ENCODE results near the gene MIEN1. TPM values are rescaled to one million over a fixed set of nuclear protein-coding genes. Genes with fewer than 3 reads are reported as not detected.
A peak's percentile ranks its signal among the peaks of the same experiment; 100 is the strongest.

The MIEN1 gene
- total and polyA plus RNA-seq, 2 of the 13 experiments (the other 11 are each of a cell fraction or from before 2014, with no cell fraction given), result 40.6 to 56.6 TPM

- no peak for TF ChIP-seq NONO (IDR thresholded peaks at IDR 0.05)
- TF ChIP-seq NONO (CRISPR knock-in tag; conservative IDR thresholded peaks at IDR 0.05), result peak; percentile 87
- no peak for TF ChIP-seq ZNF841 (CRISPR knock-in tag; IDR thresholded peaks at IDR 0.05; ENCODE audit: borderline replicate concordance)
- TF ChIP-seq, protein P1, sequence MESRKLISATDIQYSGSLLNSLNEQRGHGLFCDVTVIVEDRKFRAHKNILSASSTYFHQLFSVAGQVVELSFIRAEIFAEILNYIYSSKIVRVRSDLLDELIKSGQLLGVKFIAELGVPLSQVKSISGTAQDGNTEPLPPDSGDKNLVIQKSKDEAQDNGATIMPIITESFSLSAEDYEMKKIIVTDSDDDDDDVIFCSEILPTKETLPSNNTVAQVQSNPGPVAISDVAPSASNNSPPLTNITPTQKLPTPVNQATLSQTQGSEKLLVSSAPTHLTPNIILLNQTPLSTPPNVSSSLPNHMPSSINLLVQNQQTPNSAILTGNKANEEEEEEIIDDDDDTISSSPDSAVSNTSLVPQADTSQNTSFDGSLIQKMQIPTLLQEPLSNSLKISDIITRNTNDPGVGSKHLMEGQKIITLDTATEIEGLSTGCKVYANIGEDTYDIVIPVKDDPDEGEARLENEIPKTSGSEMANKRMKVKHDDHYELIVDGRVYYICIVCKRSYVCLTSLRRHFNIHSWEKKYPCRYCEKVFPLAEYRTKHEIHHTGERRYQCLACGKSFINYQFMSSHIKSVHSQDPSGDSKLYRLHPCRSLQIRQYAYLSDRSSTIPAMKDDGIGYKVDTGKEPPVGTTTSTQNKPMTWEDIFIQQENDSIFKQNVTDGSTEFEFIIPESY (CRISPR knock-in tag; IDR thresholded peaks at IDR 0.05), result no peak
- peak; percentile 82 for TF ChIP-seq RBFOX2 (IDR thresholded peaks at IDR 0.05; ENCODE audit: low read depth, low read length)
- no peak for TF ChIP-seq GLMP (CRISPR knock-in tag; IDR thresholded peaks at IDR 0.05; ENCODE audit: borderline replicate concordance)
- TF ChIP-seq ATRX (CRISPR knock-in tag; IDR thresholded peaks at IDR 0.05; ENCODE audit: borderline replicate concordance), result no peak
- TF ChIP-seq FOSL1 (CRISPR knock-in tag; IDR thresholded peaks at IDR 0.05; ENCODE audit: borderline replicate concordance), result no peak; the same call in 1 of the 2 replicates
- peak; percentile 99 for TF ChIP-seq EEA1 (CRISPR knock-in tag; IDR thresholded peaks at IDR 0.05; ENCODE audit: borderline replicate concordance)
- TF ChIP-seq E2F5 (CRISPR knock-in tag; conservative IDR thresholded peaks at IDR 0.05), result peak; percentile 56; the same call in 1 of the 2 replicates
- TF ChIP-seq GPBP1L1 (CRISPR knock-in tag; IDR thresholded peaks at IDR 0.05), result no peak
- peak; percentile 94 for TF ChIP-seq HES4 (CRISPR knock-in tag; IDR thresholded peaks at IDR 0.05; ENCODE audit: borderline replicate concordance)
- peak; percentile 93 for TF ChIP-seq ZSCAN29 (CRISPR knock-in tag; conservative IDR thresholded peaks at IDR 0.05)
- no peak for TF ChIP-seq SYNCRIP (IDR thresholded peaks at IDR 0.05; ENCODE audit: insufficient read depth, low read depth, low read length)
- TF ChIP-seq EHMT2 (IDR thresholded peaks at IDR 0.05; ENCODE audit: borderline replicate concordance, low read depth, low read length), result no peak
- TF ChIP-seq MXI1 (IDR thresholded peaks at IDR 0.05; ENCODE audit: borderline replicate concordance, low read depth, low read length), result peak; percentile 38; the same call in 1 of the 3 replicates
- TF ChIP-seq ELF4 (CRISPR knock-in tag; IDR thresholded peaks at IDR 0.05; ENCODE audit: borderline replicate concordance), result no peak
- TF ChIP-seq CBX1 (IDR thresholded peaks at IDR 0.05; ENCODE audit: low read depth), result peak; percentile 23
- 0 out of 2 replicates have a peak, but pooled peaks have one; percentile 63 for TF ChIP-seq ZNF510 (CRISPR knock-in tag; IDR thresholded peaks at IDR 0.05; ENCODE audit: low read depth)
- no peak for TF ChIP-seq ZFP36 (IDR thresholded peaks at IDR 0.05; ENCODE audit: borderline replicate concordance, low read depth, low read length, partially characterized antibody)
- no peak for TF ChIP-seq ZNF781 (CRISPR knock-in tag; IDR thresholded peaks at IDR 0.05; ENCODE audit: borderline replicate concordance, not compliant biosample characterization)
- peak; percentile 85; the same call in 1 of the 2 replicates for TF ChIP-seq IRX3 (CRISPR knock-in tag; IDR thresholded peaks at IDR 0.05; ENCODE audit: borderline replicate concordance, low read depth)
- no peak for TF ChIP-seq NCOR1 (IDR thresholded peaks at IDR 0.05; ENCODE audit: borderline replicate concordance, low read length)
- no peak for TF ChIP-seq SRF (IDR thresholded peaks at IDR 0.05; ENCODE audit: low read depth, low read length)
These were observed 24.0 kb upstream of the MIEN1 start (continued) for GRCh38 chr17:39754161-39754957.

Data from HepG2 (cell line).